GM06990 (cell line): ENCODE results near the gene E2F8.

Source experiments
- DNase-seq: peaks from one replicate; pipeline ENCODE4 v3.0.0-alpha.2; 2011; ENCODE audit not compliant: insufficient read length; ENCODE audit errors: extremely low read depth
- H3K27me3 ChIP-seq: replicated peaks from 2 replicates; pipeline ENCODE4 v1.6.0; 2011; ENCODE audit warnings: low read length; ENCODE audit not compliant: control insufficient read depth, insufficient read depth
- H3K36me3 ChIP-seq: 2 replicates; pipeline ENCODE4 v1.5.1; 2011; ENCODE audit warnings: low read length; ENCODE audit not compliant: control insufficient read depth, insufficient read depth
- H3K4me3 ChIP-seq: replicated peaks from 2 replicates; pipeline ENCODE4 v1.5.1; 2011; ENCODE audit warnings: low read depth, mild to moderate bottlenecking, control low read depth, low read length
- TF ChIP-seq, protein P1 (sequence below): IDR thresholded peaks from 2 replicates; pipeline ENCODE4 v1.5.1; 2011; ENCODE audit warnings: low read length, control low read depth, mild to moderate bottlenecking, inconsistent platforms; ENCODE audit not compliant: insufficient read depth, poor library complexity, severe bottlenecking

Gene E2F8

GRCh38 chr11:19234231-19234817 lies 6.4 kb downstream of the E2F8 start:
- Histone ChIP-seq H3K27me3 (no peaks in the 10 kb centered on the region), H3K4me3 (no peak overlapping the region), H3K36me3 (peaks cover 9% of the 10 kb centered on the region)
- DNase-seq: no peak
- TF ChIP-seq, protein P1, sequence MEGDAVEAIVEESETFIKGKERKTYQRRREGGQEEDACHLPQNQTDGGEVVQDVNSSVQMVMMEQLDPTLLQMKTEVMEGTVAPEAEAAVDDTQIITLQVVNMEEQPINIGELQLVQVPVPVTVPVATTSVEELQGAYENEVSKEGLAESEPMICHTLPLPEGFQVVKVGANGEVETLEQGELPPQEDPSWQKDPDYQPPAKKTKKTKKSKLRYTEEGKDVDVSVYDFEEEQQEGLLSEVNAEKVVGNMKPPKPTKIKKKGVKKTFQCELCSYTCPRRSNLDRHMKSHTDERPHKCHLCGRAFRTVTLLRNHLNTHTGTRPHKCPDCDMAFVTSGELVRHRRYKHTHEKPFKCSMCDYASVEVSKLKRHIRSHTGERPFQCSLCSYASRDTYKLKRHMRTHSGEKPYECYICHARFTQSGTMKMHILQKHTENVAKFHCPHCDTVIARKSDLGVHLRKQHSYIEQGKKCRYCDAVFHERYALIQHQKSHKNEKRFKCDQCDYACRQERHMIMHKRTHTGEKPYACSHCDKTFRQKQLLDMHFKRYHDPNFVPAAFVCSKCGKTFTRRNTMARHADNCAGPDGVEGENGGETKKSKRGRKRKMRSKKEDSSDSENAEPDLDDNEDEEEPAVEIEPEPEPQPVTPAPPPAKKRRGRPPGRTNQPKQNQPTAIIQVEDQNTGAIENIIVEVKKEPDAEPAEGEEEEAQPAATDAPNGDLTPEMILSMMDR: no peak

- no peak overlapping the region for H3K4me3 ChIP-seq
- no peak for DNase-seq
- TF ChIP-seq, protein P1: no peak
Observed at GRCh38 chr11:19232910-19233503, 7.7 kb downstream of the E2F8 start.

DNA sequence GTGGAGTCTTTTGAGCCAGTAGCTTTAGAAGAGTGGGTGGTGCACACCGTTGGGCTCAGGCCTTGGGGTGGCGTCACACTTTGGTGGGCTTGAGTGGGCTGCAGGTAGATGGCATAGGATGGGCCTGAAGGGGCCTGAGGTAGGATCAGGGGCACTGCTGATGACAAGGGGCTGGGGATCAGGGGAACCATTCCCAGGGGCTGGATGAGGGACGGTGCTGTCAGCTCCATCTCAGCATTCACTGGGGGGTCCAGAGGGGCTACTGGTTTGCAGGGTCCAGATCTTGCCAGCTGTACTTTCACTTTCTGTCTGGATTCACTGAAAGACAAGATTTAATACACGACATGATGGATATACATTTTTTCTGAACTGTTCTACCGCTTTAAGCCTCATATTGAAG lies 11.1 kb downstream of the E2F8 start:
- Histone ChIP-seq H3K27me3 (no peaks in the 10 kb centered on the region), H3K36me3 (peaks cover 13% of the 10 kb centered on the region), H3K4me3 (no peak overlapping the region)
- TF ChIP-seq, protein P1: no peak
- no peak for DNase-seq

More at GRCh38 chr11:19232910-19233503, 7.7 kb downstream of the E2F8 start:
- Histone ChIP-seq H3K36me3 (peaks cover 11% of the 10 kb centered on the region), H3K27me3 (no peaks in the 10 kb centered on the region)

DNA sequence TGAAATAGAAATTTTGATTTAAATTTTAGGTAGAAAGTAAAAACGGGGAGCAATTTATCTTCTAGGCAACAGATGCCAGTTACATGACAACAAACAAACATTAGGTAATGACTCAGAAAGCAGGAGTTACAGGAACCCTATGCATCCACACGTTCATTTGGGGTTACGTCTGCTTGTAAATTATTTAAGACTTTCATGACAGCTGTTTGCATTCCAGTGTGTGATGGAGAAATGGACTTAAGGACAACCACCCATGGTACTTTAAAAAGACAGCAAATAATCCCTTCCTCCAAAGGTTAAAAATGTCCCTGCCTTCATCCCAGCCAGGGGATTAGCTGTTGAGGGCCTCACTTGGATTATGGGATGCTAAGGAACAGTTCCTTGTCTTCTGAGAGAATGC lies 11.8 kb downstream of the E2F8 start:
- DNase-seq: no peak
- TF ChIP-seq, protein P1: no peak
- H3K4me3 ChIP-seq: no peak overlapping the region
- H3K27me3 ChIP-seq: no peaks in the 10 kb centered on the region
- H3K36me3 ChIP-seq: peaks cover 13% of the 10 kb centered on the region

GRCh38 chr11:19226378-19227195 lies 14.2 kb downstream of the E2F8 start:
- no peak for DNase-seq
- H3K27me3 ChIP-seq: no peaks in the 10 kb centered on the region
- TF ChIP-seq, protein P1: no peak
- peaks cover 13% of the 10 kb centered on the region for H3K36me3 ChIP-seq
- no peak overlapping the region for H3K4me3 ChIP-seq
